Measurements from ENCODE around the gene ICAM5. TPM values are rescaled to one million over a fixed set of nuclear protein-coding genes. Genes with fewer than 3 reads are reported as not detected.

Gene ICAM5
- total and polyA plus RNA-seq, 10 of the 15 experiments (the other 5 are each of a cell fraction or from before 2014, with no cell fraction given) = 0.14 to 4.6 (median 0.94) TPM; not detected in 2

DNA sequence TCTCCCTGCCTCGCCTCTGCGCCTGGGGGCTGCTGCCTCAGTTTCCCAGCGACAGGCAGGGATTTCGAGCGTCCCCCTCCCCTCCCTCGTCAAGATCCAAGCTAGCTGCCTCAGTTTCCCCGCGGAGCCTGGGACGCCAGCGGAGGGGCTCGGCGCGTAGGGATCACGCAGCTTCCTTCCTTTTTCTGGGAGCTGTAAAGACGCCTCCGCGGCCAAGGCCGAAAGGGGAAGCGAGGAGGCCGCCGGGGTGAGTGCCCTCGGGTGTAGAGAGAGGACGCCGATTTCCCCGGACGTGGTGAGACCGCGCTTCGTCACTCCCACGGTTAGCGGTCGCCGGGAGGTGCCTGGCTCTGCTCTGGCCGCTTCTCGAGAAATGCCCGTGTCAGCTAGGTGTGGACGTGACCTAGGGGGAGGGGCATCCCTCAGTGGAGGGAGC lies 19.6 kb upstream of the ICAM5 start (continued):
- TF ChIP-seq, protein P1, sequence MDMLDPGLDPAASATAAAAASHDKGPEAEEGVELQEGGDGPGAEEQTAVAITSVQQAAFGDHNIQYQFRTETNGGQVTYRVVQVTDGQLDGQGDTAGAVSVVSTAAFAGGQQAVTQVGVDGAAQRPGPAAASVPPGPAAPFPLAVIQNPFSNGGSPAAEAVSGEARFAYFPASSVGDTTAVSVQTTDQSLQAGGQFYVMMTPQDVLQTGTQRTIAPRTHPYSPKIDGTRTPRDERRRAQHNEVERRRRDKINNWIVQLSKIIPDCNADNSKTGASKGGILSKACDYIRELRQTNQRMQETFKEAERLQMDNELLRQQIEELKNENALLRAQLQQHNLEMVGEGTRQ (IDR thresholded peaks at IDR 0.05; ENCODE audit: borderline replicate concordance, low read depth, low read length) = no peak
- TF ChIP-seq DPF2 (IDR thresholded peaks at IDR 0.05) (peak; percentile 95), FOXK2 (IDR thresholded peaks at IDR 0.05) (no peak), BMI1 (IDR thresholded peaks at IDR 0.05; ENCODE audit: borderline replicate concordance) (no peak), PAX8 (IDR thresholded peaks at IDR 0.05) (no peak), LARP7 (IDR thresholded peaks at IDR 0.05) (no peak), SIX5 (IDR thresholded peaks at IDR 0.05; ENCODE audit: low read depth, low read length, severe bottlenecking) (no peak), ZNF384 (IDR thresholded peaks at IDR 0.05; ENCODE audit: borderline replicate concordance, low read depth, low read length) (no peak), HDAC2 (IDR thresholded peaks at IDR 0.05) (no peak), STAT3 (IDR thresholded peaks at IDR 0.05; ENCODE audit: low read depth, low read length) (no peak), BHLHE40 (IDR thresholded peaks at IDR 0.05; ENCODE audit: borderline replicate concordance in 1 of 2, low read depth in 2 of 2, low read length in 1 of 2) (peak; percentile 80 to 92; a peak in 3 of 4 replicates), EGR1 (IDR thresholded peaks at IDR 0.05; ENCODE audit: borderline replicate concordance in 1 of 2, low read depth in 2 of 2, low read length in 2 of 2) (peak in 1 of 2 experiments; percentile 75; a peak in 1 of 3 replicates), ETV6 (conservative IDR thresholded peaks at IDR 0.05 in 1 of 2, IDR thresholded peaks at IDR 0.05 in 1 of 2; ENCODE audit: borderline replicate concordance in 1 of 2, low read depth in 1 of 2) (peak in 1 of 2 experiments; percentile 67; a peak in 1 of 4 replicates), IKZF2 (IDR thresholded peaks at IDR 0.05) (peak; percentile 90 to 94), KLF5 (IDR thresholded peaks at IDR 0.05; ENCODE audit: partially characterized antibody) (no peak), JUNB (IDR thresholded peaks at IDR 0.05) (no peak), ESRRA (IDR thresholded peaks at IDR 0.05; ENCODE audit: low read length) (no peak), NRF1 (conservative IDR thresholded peaks at IDR 0.05; ENCODE audit: low read depth, low read length) (no peak), SUPT20H (IDR thresholded peaks at IDR 0.05; ENCODE audit: borderline replicate concordance, control insufficient read depth, low read depth, low read length) (no peak), NR2F1 (conservative IDR thresholded peaks at IDR 0.05) (peak; percentile 78)
- TF ChIP-seq, protein P2, sequence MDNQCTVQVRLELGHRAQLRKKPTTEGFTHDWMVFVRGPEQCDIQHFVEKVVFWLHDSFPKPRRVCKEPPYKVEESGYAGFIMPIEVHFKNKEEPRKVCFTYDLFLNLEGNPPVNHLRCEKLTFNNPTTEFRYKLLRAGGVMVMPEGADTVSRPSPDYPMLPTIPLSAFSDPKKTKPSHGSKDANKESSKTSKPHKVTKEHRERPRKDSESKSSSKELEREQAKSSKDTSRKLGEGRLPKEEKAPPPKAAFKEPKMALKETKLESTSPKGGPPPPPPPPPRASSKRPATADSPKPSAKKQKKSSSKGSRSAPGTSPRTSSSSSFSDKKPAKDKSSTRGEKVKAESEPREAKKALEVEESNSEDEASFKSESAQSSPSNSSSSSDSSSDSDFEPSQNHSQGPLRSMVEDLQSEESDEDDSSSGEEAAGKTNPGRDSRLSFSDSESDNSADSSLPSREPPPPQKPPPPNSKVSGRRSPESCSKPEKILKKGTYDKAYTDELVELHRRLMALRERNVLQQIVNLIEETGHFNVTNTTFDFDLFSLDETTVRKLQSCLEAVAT (IDR thresholded peaks at IDR 0.05) = peak; percentile 75; the same call in 1 of the 2 replicates
- TF ChIP-seq, protein P3, sequence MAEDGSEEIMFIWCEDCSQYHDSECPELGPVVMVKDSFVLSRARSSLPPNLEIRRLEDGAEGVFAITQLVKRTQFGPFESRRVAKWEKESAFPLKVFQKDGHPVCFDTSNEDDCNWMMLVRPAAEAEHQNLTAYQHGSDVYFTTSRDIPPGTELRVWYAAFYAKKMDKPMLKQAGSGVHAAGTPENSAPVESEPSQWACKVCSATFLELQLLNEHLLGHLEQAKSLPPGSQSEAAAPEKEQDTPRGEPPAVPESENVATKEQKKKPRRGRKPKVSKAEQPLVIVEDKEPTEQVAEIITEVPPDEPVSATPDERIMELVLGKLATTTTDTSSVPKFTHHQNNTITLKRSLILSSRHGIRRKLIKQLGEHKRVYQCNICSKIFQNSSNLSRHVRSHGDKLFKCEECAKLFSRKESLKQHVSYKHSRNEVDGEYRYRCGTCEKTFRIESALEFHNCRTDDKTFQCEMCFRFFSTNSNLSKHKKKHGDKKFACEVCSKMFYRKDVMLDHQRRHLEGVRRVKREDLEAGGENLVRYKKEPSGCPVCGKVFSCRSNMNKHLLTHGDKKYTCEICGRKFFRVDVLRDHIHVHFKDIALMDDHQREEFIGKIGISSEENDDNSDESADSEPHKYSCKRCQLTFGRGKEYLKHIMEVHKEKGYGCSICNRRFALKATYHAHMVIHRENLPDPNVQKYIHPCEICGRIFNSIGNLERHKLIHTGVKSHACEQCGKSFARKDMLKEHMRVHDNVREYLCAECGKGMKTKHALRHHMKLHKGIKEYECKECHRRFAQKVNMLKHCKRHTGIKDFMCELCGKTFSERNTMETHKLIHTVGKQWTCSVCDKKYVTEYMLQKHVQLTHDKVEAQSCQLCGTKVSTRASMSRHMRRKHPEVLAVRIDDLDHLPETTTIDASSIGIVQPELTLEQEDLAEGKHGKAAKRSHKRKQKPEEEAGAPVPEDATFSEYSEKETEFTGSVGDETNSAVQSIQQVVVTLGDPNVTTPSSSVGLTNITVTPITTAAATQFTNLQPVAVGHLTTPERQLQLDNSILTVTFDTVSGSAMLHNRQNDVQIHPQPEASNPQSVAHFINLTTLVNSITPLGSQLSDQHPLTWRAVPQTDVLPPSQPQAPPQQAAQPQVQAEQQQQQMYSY (CRISPR knock-in tag; IDR thresholded peaks at IDR 0.05) = no peak
- TF ChIP-seq, protein P4, sequence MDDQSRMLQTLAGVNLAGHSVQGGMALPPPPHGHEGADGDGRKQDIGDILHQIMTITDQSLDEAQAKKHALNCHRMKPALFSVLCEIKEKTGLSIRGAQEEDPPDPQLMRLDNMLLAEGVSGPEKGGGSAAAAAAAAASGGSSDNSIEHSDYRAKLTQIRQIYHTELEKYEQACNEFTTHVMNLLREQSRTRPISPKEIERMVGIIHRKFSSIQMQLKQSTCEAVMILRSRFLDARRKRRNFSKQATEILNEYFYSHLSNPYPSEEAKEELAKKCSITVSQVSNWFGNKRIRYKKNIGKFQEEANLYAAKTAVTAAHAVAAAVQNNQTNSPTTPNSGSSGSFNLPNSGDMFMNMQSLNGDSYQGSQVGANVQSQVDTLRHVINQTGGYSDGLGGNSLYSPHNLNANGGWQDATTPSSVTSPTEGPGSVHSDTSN (IDR thresholded peaks at IDR 0.05; ENCODE audit: insufficient replicate concordance, low read depth, low read length) = no peak
- TF ChIP-seq, protein P5, sequence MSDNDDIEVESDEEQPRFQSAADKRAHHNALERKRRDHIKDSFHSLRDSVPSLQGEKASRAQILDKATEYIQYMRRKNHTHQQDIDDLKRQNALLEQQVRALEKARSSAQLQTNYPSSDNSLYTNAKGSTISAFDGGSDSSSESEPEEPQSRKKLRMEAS (IDR thresholded peaks at IDR 0.05; ENCODE audit: low read depth, low read length) = no peak; the same call in 1 of the 2 replicates

Data from GM12878 (cell line).